Activated CD4-positive, CD25-positive, alpha-beta regulatory T cell (primary cell): Measurements from ENCODE around the gene CIB4.

Experiments
- DNase-seq, 4 experiments: peaks; one replicate each; lab custom pipeline; 2025; lab: John Stamatoyannopoulos, UW

CIB4 gene

GRCh38 chr2:26606847-26607190, 34.3 kb downstream of the CIB4 start:
- DNase-seq, result no peak

- no peak for DNase-seq
Observed at GRCh38 chr2:26605999-26606846, 34.9 kb downstream of the CIB4 start.

GRCh38 chr2:26605195-26605998, 35.8 kb downstream of the CIB4 start:
- no peak for DNase-seq

- no peak for DNase-seq
Observed at GRCh38 chr2:26602575-26602974, 38.6 kb downstream of the CIB4 start.

- DNase-seq, result no peak
Observed at GRCh38 chr2:26599387-26599786, 41.8 kb downstream of the CIB4 start.

GRCh38 chr2:26598996-26599373, 42.2 kb downstream of the CIB4 start:
- DNase-seq, result no peak

GRCh38 chr2:26598336-26598995, 42.7 kb downstream of the CIB4 start:
- DNase-seq, result no peak

GRCh38 chr2:26597197-26597596, 44.0 kb downstream of the CIB4 start:
- no peak for DNase-seq

GRCh38 chr2:26595146-26595545, 46.0 kb downstream of the CIB4 start:
- DNase-seq, result no peak

- no peak for DNase-seq
Observed at GRCh38 chr2:26591619-26592505, 49.3 kb downstream of the CIB4 start.

GRCh38 chr2:26590980-26591618, 50.1 kb downstream of the CIB4 start:
- DNase-seq, result no peak

GRCh38 chr2:26590508-26590907, 50.7 kb downstream of the CIB4 start:
- no peak for DNase-seq

- no peak for DNase-seq
Observed at GRCh38 chr2:26588576-26588975, 52.6 kb downstream of the CIB4 start.

- DNase-seq, result no peak
Observed at GRCh38 chr2:26587994-26588393, 53.2 kb downstream of the CIB4 start.

- no peak for DNase-seq
Observed at GRCh38 chr2:26585966-26586365, 55.2 kb downstream of the CIB4 start.

- no peak for DNase-seq
Observed at GRCh38 chr2:26585100-26585499, 56.1 kb downstream of the CIB4 start.

- no peak for DNase-seq
Observed at GRCh38 chr2:26584656-26585055, 56.5 kb downstream of the CIB4 start.

- no peak for DNase-seq
Observed at GRCh38 chr2:26584191-26584590, 57.0 kb downstream of the CIB4 start.

- no peak for DNase-seq
Observed at GRCh38 chr2:26583381-26583911, 57.7 kb downstream of the CIB4 start.

- no peak for DNase-seq
Observed at GRCh38 chr2:26582890-26583289, 58.3 kb downstream of the CIB4 start.
